Retinal pigment epithelial cell (primary cell): Measurements from ENCODE around the gene SLC66A3.

Source experiments
- DNase-seq: peaks from one replicate; pipeline ENCODE4 v3.0.0-alpha.2; 2010; ENCODE audit warnings: low read depth
- H3K4me3 ChIP-seq: 2 replicates; pipeline ENCODE4 v1.5.1; 2011; ENCODE audit warnings: mild to moderate bottlenecking, low read length, control low read depth, moderate library complexity
- TF ChIP-seq, protein P1 (sequence below): conservative IDR thresholded peaks from 2 replicates; pipeline ENCODE4 v1.5.1; 2011; ENCODE audit warnings: low read depth, low read length, control low read depth, inconsistent platforms

The SLC66A3 gene

GRCh38 chr2:11155381-11156035, at the start of gene SLC66A3:
TSS of gene SLC66A3 (plus strand) at chr2:11155467. CDS start at chr2:11155547, 80 bp downstream.
- peak within 1 kb of the TSS; percentile 54 for H3K4me3 ChIP-seq
- DNase-seq: peak; percentile 42
- TF ChIP-seq, protein P1, sequence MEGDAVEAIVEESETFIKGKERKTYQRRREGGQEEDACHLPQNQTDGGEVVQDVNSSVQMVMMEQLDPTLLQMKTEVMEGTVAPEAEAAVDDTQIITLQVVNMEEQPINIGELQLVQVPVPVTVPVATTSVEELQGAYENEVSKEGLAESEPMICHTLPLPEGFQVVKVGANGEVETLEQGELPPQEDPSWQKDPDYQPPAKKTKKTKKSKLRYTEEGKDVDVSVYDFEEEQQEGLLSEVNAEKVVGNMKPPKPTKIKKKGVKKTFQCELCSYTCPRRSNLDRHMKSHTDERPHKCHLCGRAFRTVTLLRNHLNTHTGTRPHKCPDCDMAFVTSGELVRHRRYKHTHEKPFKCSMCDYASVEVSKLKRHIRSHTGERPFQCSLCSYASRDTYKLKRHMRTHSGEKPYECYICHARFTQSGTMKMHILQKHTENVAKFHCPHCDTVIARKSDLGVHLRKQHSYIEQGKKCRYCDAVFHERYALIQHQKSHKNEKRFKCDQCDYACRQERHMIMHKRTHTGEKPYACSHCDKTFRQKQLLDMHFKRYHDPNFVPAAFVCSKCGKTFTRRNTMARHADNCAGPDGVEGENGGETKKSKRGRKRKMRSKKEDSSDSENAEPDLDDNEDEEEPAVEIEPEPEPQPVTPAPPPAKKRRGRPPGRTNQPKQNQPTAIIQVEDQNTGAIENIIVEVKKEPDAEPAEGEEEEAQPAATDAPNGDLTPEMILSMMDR: no peak

- no peak for DNase-seq
- TF ChIP-seq, protein P1: no peak
- no peak overlapping the region for H3K4me3 ChIP-seq
Measured at GRCh38 chr2:11109002-11109401, 46.3 kb upstream of the SLC66A3 start.

DNA sequence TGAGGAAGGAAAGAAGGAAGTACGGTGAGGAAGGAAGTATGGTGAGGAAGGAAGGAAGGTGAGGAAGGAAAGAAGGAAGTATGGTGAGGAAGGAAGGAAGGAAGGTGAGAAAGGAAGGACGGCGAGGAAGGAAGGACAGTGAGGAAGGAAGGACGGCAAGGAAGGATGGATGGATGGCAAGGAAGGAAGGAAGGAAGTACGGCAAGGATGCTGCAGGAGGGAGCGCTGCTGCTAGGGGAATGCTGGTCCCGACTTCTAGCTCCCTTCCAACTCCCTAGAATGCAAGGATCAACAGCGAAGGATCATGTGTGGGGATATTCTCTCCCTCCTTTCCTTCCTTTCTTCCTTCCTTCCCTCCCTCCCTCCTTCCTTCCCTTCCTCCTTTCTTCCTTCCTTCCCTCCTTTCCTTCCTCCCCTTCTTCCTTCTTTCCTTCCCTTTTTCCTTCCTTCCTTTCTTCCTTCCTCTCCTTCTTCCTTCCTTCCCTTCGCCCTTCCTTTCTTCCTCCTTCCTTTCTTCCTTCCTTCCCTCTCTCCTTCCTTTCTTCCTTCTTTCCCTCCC, 42.3 kb upstream of the SLC66A3 start:
- DNase-seq: no peak
- no peak overlapping the region for H3K4me3 ChIP-seq
- TF ChIP-seq, protein P1: no peak

DNA sequence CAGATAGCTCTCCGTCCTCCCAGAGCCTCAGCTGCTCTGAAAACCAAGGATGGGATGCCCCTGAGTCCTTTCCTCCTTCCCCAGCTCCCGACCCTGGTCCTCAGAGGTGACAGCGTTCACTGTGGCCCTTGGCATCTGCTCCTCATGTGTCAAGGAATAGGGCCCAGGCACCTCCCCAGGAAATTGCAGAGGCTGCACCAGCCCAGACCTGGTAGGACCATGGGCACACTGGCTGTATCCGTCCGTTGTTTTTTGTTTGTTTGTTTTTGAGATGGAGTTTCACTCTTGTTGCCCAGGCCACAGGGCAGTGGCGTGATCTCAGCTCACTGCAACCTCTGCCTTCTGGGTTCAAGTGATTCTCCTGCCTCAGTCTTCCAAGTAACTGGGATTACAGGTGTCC, 37.5 kb upstream of the SLC66A3 start:
- DNase-seq: no peak
- no peak overlapping the region for H3K4me3 ChIP-seq
- TF ChIP-seq, protein P1: no peak

DNA sequence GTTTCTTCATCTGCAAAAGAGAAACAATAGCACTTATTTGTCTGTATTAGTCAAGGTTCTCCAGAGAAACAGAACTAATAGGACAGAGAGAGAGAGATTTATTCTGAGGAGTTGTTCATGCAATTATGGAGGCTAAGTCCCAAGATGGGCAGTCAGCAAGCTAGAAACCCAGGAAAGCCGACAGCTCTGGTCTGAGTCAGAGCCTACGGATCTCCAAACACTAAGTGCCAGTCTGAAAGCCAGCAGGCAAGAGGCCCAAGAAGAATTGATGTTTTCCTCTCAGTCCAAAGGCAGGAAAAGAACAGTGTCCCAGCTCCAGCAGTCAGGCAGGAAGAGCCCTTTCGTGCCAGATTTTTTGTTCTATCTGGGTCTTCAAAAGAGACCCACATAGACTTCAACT, 36.5 kb upstream of the SLC66A3 start:
- DNase-seq: no peak
- H3K4me3 ChIP-seq: no peak overlapping the region
- TF ChIP-seq, protein P1: no peak

GRCh38 chr2:11121099-11121822, 34.0 kb upstream of the SLC66A3 start:
- no peak for DNase-seq
- TF ChIP-seq, protein P1: no peak
- H3K4me3 ChIP-seq: no peak overlapping the region

DNA sequence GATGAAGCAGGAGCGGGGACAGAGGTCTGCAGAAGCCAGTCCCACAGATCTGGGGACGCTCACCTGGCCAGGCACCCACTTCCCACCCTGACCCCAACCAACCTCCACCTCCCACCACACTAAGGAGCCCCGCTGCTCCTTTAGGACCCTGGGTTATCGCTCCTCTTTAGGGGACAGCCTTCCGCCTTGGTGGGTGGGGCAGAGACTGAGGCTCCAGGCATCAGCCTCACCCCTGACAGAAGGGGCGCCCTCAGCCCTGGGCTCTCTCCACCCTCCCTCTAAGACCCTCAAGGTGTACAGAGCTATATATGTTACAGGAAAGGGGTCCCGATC, 33.5 kb upstream of the SLC66A3 start:
- H3K4me3 ChIP-seq: no peak overlapping the region
- TF ChIP-seq, protein P1: no peak
- no peak for DNase-seq
